Skeletal muscle satellite cell (primary cell): ENCODE data around the gene GLIS1.

Experiments used
- H3K27me3 ChIP-seq: 2 replicates; pipeline ENCODE4 v1.7.0; 2013; ENCODE audit warnings: low read length; ENCODE audit not compliant: control insufficient read depth, insufficient read depth
- H3K36me3 ChIP-seq: 2 replicates; pipeline ENCODE4 v1.7.0; 2013; ENCODE audit warnings: mild to moderate bottlenecking, control low read depth, low read length; ENCODE audit not compliant: insufficient read depth
- H3K4me1 ChIP-seq: 2 replicates; pipeline ENCODE4 v1.7.0; 2013; ENCODE audit warnings: low read length; ENCODE audit not compliant: control insufficient read depth, insufficient read depth
- H3K4me2 ChIP-seq: 2 replicates; pipeline ENCODE4 v1.7.0; 2013; ENCODE audit warnings: mild to moderate bottlenecking, low read length
- H3K4me3 ChIP-seq: 2 replicates; pipeline ENCODE4 v1.7.0; 2013; ENCODE audit warnings: low read length
- H3K9ac ChIP-seq: 2 replicates; pipeline ENCODE4 v1.7.0; 2013; ENCODE audit warnings: mild to moderate bottlenecking, low read depth, low read length, moderate library complexity
- H3K9me3 ChIP-seq: replicated peaks from 2 replicates; pipeline ENCODE4 v1.7.0; 2013; ENCODE audit warnings: mild to moderate bottlenecking, control low read depth, low read length

GLIS1 gene

DNA sequence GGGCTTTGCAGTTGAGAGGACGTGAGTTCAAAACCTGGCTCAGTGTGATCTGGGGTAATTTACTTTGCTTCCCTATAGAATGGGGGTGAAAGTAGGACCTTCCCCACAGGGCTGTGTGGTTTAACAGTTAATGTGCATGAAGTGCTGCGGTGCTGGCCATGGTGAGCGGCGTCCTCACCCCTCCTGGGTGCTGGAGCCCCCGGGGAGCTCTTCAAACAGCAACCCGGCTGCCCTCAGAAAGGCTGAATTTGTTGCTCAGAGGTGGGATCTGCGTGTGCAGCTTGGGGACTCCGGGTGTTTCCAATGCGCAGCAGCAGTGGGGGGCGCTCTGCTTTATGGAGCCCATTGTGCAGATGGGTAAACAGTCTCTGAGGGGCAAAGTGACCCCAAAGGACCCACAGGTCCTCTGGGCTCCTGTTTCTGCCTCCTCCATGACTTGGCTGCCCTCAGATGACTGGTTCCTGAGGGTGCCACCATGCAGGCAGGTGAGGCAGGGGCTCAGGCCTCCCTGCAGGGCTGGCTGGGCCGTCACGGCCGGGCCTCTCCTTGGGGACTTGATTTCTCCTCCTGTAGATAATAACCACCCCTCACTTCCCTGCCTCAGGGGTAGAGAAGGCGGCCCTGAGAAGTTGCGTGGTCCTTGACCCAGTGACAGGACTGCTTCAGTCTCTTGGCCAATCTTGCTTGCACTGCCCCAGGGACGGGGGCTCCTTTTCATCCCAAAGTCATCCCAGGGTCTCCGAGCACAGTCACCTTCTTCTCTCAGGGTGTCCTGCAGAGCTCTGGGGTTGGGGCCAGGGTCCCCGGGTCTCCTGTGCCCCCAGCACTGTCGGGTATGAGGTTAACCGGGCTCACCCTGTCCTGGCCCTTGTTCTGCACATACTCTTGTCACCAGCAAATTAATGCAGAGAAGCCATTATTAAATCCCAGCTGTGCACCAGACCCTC, 239.4 kb downstream of the GLIS1 start:
- no peak overlapping the region for H3K4me2 ChIP-seq
- H3K4me1 ChIP-seq, result peaks cover 13% of the 10 kb centered on the region
- H3K9me3 ChIP-seq, result no peaks in the 10 kb centered on the region
- H3K36me3 ChIP-seq, result no peaks in the 10 kb centered on the region
- H3K27me3 ChIP-seq, result peaks cover 39% of the 10 kb centered on the region
- H3K9ac ChIP-seq, result no peak overlapping the region
- no peak overlapping the region for H3K4me3 ChIP-seq

DNA sequence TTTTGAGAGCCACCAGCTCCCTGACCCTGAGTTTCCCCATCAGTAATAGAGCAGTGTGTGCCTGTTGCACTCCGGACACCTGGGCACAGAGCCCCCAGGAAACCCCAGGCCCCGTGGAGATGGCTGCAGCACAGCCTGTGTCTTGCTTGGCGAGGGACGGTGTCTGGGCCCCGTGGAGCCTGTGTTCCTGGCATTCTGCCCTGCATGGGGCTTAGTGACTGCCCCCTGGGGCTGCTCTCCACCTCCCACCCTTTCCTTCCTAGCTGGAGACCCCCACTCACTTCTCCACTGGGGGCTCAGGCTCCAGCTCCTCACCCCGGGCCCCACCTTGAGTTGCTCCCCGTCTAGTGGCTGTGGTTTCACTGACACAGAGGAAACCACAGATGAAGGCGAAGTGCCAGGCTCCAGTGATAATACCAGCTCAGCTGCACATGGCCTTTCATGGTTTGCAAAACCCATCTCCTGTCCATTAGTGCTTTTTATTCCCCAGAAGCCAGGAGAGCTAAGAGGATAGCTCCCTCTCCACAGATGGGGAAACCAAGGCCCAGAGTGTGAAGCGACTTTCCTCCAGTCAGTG, 240.3 kb downstream of the GLIS1 start:
- H3K4me3 ChIP-seq, result no peak overlapping the region
- peaks cover 42% of the 10 kb centered on the region for H3K27me3 ChIP-seq
- no peak overlapping the region for H3K4me2 ChIP-seq
- no peaks in the 10 kb centered on the region for H3K36me3 ChIP-seq
- H3K9ac ChIP-seq, result no peak overlapping the region
- H3K4me1 ChIP-seq, result peaks cover 13% of the 10 kb centered on the region
- H3K9me3 ChIP-seq, result no peaks in the 10 kb centered on the region

DNA sequence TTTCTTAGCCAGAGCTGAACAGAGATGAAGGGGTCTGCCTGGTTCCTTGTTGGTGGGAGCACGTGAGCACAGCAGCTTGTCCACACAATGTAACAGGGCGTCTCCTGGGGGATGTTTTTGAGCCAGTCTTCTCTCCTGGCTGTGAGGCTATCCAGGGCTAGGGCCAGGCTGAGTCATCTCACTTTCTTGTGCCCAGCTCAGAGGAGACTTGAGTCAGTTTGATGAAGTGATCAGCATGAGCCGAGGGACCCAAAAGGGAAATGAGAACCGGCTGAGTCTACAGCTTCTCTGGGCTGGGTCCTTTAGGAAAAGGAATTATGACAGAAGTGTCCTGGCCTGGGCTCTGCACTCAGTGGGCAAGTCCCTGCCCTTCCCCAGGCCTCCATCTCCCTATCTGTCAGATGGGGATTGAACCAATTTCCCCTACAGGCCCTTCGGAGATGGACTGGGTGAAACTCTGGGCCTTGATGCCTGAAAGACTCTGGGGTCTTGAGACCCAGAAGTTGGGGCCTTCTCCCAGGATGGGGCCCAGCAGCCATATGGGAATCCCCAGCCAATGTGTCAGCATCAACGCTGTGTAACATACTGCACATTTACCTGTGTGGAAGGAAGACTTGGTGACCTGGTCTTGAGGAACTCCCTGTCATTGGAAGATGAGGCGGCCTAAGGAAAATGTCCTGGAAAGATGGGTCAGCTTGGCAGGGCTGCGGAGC, 243.2 kb downstream of the GLIS1 start:
- H3K4me2 ChIP-seq, result no peak overlapping the region
- H3K4me1 ChIP-seq, result peaks cover 13% of the 10 kb centered on the region
- H3K9ac ChIP-seq, result no peak overlapping the region
- H3K4me3 ChIP-seq, result no peak overlapping the region
- H3K36me3 ChIP-seq, result no peaks in the 10 kb centered on the region
- no peaks in the 10 kb centered on the region for H3K9me3 ChIP-seq
- H3K27me3 ChIP-seq, result peaks cover 43% of the 10 kb centered on the region

DNA sequence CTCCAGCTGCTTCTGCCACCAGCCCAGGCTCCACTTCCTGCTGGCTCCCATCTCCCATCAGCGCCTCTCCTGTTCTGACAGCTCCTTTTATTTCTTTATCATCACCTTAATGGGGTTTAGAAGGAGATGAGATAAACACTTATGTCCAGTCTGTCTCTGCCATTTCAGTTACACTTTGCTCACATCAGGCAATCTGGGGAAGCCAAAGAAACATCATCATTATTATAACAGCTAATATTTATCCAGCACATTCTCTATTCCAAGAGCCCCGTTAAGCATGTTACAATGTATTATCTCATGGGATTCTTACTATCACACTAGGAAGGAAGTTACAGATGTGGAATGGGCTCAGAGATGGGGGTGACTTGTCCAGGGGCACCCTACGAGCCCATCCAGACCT, 248.6 kb downstream of the GLIS1 start:
- Histone ChIP-seq H3K4me3 (no peak overlapping the region), H3K9me3 (peaks cover 3% of the 10 kb centered on the region), H3K9ac (no peak overlapping the region), H3K4me1 (peaks cover 4% of the 10 kb centered on the region), H3K36me3 (no peaks in the 10 kb centered on the region), H3K27me3 (peaks cover 58% of the 10 kb centered on the region), H3K4me2 (no peak overlapping the region)

DNA sequence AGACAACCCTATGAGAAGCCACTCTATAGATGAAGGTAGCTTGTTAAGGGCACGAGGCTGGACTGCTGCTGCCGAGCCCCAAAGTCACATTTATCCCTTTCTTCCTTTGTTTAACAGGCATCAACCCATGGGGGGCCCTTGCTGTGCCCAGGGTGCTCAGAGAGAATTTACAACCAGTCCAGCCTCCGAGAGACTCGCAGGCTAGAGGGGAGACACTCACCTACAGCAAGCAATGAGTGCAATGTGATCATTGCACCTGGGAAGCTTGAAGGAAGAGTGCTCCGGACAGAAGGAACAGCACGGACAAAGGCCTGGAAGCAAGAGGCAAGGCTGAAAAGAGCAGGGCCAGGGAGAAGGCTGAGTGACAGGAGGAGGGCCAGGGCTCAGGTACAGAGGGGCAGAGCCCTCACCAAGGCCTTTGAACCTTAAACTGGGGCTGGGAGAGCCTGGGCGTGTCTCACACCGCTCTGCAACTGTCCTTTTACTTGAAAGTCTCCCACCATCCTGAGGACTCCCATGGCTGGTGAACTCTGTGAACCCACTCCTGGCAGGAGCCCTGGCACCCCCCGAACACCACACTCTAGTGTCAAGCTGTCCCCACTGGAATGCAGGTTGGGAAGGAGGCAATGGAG, 252.5 kb downstream of the GLIS1 start:
- Histone ChIP-seq H3K4me1 (peaks cover 4% of the 10 kb centered on the region), H3K4me2 (no peak overlapping the region), H3K9me3 (peaks cover 3% of the 10 kb centered on the region), H3K36me3 (no peaks in the 10 kb centered on the region), H3K27me3 (peaks cover 78% of the 10 kb centered on the region), H3K4me3 (no peak overlapping the region), H3K9ac (no peak overlapping the region)

DNA sequence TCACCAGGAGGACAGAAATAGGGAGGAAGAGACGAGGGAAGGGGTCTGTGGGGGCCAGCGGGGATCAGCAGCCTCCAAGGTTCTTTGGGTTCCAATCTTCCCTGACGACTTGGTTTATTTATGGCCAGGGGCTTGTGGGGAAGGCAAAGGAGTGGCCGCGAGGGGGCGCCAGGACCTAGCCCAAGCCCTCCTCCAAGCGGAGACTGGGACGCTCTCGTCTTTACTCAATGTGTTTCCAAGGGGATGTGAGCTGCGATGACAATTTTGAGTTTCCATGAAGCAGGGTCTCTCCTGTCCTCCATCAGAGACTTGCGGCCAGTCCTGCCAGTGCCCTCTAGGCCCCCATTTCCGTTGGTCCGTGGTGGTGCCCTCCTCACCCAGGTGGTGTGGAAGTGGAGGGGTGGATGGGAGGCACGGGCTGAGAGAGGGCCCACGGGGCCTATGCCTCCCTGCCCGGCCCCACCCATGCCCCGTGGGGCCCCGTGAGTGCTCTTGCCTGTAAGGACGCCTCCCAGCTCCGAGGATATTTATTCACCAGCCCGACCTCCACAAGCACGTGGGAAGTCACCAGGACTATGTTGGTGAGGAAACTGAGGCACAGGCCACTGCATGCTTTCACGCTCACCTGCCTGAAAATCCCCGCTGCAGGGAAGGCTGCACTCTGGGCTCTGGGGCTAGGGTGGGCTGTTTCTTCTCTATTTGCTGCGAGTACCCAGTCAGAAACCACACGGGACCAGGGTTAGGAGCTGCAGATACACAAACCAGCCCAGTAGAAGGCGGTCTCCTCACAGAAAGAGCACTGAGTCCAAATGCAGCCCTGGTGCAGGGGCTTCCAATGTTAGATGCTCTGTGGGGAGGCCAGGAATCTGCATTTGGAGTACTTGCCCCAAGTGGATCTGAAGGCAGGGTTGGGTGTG, 253.2 kb downstream of the GLIS1 start:
- Histone ChIP-seq H3K27me3 (peaks cover 80% of the 10 kb centered on the region), H3K9ac (no peak overlapping the region), H3K9me3 (peaks cover 3% of the 10 kb centered on the region), H3K4me1 (peaks cover 4% of the 10 kb centered on the region), H3K36me3 (no peaks in the 10 kb centered on the region), H3K4me3 (no peak overlapping the region), H3K4me2 (peak overlapping the region; percentile 57)

DNA sequence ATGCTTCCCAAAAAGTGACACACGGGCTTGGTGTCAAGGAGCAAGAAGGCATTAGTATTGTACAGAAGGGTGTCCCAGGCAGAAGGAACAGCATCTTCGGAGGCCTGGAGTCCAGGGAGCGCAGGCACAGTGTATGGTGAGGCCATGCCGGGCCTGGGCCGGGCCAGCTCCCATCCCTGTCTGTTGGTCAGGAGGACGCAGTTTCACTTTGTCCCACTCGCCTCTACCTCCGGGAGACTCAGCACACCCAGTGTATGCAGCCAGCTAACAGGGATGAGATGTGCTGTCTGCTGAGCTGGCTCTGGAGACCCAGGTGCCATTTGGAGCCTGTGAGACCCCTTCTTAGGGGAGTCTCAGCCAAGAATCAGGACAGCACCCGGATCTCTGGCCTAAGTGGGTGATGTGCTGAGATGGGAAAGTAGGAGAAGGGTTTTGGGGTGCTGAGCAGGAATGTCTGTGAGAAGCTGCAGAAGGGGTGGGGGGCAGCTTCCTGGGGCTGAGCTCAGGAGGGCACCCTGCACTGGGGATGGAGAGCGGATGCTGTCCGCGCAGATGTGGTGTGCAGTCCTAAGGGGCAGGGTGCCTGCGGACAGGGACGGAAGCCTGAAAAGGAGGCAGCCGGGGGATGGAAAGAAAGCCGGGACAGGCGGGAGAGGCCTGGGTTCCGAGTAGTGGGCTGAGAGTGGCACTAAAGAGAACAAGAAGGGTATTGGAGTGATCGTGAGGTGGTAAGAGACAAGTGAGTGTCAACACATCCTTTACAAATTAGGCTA, 254.1 kb downstream of the GLIS1 start:
- Histone ChIP-seq H3K36me3 (no peaks in the 10 kb centered on the region), H3K9ac (no peak overlapping the region), H3K4me1 (peaks cover 4% of the 10 kb centered on the region), H3K9me3 (peaks cover under 1% of the 10 kb centered on the region), H3K4me2 (no peak overlapping the region), H3K27me3 (peaks cover 82% of the 10 kb centered on the region), H3K4me3 (no peak overlapping the region)

DNA sequence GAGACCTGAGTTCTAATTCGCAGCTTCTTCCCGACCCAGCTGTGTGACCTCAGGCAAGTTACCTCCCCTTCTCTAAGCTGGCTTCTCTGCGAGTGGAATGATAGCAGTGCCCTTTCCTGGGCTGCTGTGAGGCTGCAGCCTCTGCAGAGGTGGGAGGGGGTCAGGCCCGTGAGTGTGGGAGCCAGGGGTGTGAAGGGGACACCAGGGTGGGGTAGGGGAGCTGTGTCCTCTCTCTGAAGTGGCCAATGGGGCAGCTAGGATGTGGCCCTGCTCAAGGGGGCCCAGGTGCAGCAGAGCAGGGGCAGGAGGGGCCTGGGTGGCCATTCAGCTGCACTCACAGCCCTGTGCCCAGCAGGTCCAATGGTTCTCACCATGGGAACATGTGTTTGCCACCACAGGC, 255.3 kb downstream of the GLIS1 start:
- no peaks in the 10 kb centered on the region for H3K9me3 ChIP-seq
- H3K4me2 ChIP-seq, result no peak overlapping the region
- no peak overlapping the region for H3K4me3 ChIP-seq
- H3K36me3 ChIP-seq, result no peaks in the 10 kb centered on the region
- H3K27me3 ChIP-seq, result peaks cover 77% of the 10 kb centered on the region
- peaks cover 4% of the 10 kb centered on the region for H3K4me1 ChIP-seq
- H3K9ac ChIP-seq, result no peak overlapping the region

DNA sequence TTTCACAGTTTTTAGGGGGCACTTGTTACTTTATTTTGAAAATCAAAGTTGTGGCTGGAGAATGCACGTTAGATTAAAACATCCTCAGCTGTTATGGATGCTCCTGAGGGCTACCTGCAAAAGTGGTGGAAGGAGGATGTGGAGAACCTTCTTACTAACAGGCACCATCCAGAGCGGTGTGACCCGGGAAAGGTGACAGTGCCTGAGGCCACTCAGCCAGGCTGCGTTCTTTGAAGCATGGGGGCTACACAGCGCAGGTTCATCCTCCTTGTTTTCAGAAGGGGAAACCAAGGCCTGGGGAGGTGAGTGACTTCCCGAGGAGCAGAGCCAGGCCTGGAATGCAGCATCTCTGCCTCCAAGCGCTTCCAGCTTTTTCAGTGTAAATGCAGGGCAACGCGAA, 255.8 kb downstream of the GLIS1 start:
- Histone ChIP-seq H3K4me2 (no peak overlapping the region), H3K4me1 (peaks cover 4% of the 10 kb centered on the region), H3K9me3 (no peaks in the 10 kb centered on the region), H3K9ac (no peak overlapping the region), H3K27me3 (peaks cover 72% of the 10 kb centered on the region), H3K36me3 (no peaks in the 10 kb centered on the region), H3K4me3 (no peak overlapping the region)

DNA sequence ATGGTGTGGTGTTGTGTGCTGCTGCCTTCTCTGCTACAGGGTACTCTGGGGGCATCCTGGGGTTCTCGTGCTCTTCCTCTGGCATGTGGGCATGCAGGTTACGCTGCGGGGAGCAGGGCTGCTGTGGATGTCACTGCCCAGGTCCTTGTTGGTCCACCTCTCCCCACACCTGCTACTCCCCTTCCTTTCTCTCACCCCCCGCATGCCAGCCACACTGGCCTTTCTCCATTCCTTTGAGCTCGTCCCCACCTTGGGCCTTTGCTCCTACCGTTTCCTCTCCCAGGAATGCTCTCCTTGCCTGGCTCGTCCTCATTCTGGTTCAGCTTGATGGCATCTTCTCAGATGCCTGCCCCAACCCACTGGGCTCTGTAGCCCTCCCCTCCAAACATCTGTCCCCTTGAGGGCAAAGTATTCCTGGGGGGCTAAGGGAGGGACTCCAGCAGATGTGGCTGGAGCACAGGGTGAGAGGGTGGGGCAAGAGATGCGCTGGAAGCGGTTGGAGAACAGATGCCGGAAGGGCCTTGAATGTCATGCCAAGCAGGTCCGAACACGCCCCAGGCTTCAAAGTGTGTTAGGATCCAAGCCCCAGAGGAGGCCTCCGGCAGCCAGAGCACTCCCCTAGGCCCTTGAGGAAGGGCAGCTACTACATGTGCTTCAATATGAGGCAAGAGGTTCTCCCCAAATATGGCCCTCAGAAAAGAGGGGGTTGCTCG, 256.4 kb downstream of the GLIS1 start:
- Histone ChIP-seq H3K4me2 (no peak overlapping the region), H3K36me3 (no peaks in the 10 kb centered on the region)

More for the DNA sequence above, 256.4 kb downstream of the GLIS1 start:
- H3K4me3 ChIP-seq, result no peak overlapping the region
- peaks cover 71% of the 10 kb centered on the region for H3K27me3 ChIP-seq
- peaks cover 4% of the 10 kb centered on the region for H3K4me1 ChIP-seq
- H3K9ac ChIP-seq, result no peak overlapping the region
- H3K9me3 ChIP-seq, result no peaks in the 10 kb centered on the region
